GM12875 (cell line): ENCODE data around the gene SCNM1.

Experiments used
- H3K4me3 ChIP-seq: one replicate; pipeline ENCODE4 v1.5.1; 2011; ENCODE audit warnings: low read depth, low read length, control low read depth
- TF ChIP-seq, protein P1 (sequence below): IDR thresholded peaks from 2 replicates; pipeline ENCODE4 v1.5.1; 2011; ENCODE audit warnings: low read depth, mild to moderate bottlenecking, control low read depth, inconsistent platforms, low read length, moderate library complexity, borderline replicate concordance; ENCODE audit not compliant: insufficient read depth

The SCNM1 gene, protein sequence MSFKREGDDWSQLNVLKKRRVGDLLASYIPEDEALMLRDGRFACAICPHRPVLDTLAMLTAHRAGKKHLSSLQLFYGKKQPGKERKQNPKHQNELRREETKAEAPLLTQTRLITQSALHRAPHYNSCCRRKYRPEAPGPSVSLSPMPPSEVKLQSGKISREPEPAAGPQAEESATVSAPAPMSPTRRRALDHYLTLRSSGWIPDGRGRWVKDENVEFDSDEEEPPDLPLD

DNA sequence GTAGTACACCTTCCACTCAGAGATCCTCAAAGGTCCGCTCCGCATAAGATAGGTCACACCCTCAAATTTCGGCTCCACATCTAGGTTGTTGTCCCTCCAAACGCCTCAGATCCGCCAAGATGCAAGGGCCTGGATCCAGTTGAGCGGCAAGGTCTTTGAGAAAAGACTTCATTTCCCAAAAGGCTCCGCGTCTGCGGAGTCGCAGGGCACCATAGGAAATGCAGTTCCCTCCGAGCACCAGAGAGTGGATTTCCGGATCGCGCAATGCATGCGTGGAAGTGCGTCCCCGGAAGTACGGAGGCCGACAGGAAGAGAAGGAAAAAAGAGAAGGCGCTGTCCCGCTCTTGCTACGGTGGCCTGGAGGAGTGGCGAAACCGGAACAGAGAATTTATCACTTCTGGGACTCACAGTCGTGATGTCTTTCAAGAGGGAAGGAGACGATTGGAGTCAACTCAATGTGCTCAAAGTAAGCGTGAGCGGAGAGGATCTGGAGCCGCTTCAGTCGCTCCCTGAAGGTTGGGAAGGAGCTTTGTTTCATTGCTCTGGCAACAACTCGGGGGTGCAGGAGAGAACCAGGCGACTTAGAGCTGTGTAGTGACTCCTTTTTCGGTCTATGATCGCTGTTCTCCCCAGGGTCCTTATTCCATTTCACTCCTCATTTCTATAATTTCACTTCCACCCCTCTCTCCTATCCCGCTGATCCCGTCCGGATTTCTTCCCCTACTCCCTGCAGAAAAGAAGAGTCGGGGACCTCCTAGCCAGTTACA is at the start of gene SCNM1, which contains the start of gene LYSMD1:
Gene SCNM1, plus strand, starts transcription at position 407 of the 767 bp plus-strand sequence. Its CDS starts 9 bp downstream, at position 416.
Gene LYSMD1, minus strand, starts transcription at position 165 of the 767 bp plus-strand sequence. CDS start 644 bp downstream, outside the sequence.
- TF ChIP-seq, protein P1, sequence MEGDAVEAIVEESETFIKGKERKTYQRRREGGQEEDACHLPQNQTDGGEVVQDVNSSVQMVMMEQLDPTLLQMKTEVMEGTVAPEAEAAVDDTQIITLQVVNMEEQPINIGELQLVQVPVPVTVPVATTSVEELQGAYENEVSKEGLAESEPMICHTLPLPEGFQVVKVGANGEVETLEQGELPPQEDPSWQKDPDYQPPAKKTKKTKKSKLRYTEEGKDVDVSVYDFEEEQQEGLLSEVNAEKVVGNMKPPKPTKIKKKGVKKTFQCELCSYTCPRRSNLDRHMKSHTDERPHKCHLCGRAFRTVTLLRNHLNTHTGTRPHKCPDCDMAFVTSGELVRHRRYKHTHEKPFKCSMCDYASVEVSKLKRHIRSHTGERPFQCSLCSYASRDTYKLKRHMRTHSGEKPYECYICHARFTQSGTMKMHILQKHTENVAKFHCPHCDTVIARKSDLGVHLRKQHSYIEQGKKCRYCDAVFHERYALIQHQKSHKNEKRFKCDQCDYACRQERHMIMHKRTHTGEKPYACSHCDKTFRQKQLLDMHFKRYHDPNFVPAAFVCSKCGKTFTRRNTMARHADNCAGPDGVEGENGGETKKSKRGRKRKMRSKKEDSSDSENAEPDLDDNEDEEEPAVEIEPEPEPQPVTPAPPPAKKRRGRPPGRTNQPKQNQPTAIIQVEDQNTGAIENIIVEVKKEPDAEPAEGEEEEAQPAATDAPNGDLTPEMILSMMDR, result no peak

DNA sequence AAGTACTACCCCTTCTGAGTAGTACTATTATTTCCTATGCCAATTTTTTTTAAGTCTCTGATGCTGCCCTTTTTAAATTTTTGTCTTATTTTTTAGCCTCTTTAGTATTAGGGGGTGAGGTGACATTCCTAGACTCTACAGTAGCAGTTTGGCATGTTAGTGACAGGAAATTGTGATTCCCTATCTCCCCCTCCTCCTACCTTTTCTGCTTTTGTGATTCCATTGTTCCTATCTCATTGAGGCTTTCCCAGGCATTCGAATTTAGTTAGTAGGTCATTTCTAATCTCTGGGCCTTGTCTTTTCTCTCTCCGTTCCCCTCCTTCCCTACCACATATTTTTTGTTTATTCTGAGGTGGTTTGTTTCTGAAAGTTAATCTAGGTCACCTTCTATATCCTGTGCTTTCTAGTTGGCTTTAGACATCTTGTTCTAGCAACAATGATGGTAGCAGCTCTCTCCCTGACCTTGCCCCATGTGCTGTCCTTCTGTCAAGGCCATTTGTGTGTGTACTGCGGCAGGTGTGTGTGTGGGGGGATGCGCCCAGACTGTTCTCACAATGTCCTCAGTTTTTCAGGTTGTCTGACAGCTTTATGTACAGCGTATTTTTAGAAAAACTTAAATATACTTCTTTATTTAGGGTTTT is 41.1 kb upstream of the SCNM1 start:
- no peak overlapping the region for H3K4me3 ChIP-seq
- TF ChIP-seq, protein P1, result no peak

More for the DNA sequence above, at the start of gene SCNM1, which contains the start of gene LYSMD1:
- H3K4me3 ChIP-seq, result peak within 1 kb of the TSS; percentile 84

DNA sequence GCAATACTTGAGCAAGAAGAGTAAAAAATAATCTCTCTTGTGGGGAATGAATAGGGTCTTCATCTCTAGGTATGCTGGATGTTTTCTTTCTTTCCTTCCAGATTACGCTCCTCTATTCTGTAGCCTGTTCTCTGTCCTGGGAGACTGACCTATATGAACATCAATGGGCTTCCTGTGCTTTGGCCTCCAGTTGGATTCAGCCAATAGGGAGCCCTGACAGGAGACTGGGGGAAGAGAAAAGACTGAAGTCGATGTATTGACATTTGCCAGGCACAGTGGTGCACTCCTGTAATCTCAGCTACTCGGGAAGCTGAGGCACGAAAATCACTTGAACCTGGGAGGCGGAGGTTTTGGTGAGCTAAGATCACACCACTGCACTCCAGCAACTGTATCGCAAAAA is 37.1 kb upstream of the SCNM1 start:
- TF ChIP-seq, protein P1, result no peak
- no peak overlapping the region for H3K4me3 ChIP-seq

DNA sequence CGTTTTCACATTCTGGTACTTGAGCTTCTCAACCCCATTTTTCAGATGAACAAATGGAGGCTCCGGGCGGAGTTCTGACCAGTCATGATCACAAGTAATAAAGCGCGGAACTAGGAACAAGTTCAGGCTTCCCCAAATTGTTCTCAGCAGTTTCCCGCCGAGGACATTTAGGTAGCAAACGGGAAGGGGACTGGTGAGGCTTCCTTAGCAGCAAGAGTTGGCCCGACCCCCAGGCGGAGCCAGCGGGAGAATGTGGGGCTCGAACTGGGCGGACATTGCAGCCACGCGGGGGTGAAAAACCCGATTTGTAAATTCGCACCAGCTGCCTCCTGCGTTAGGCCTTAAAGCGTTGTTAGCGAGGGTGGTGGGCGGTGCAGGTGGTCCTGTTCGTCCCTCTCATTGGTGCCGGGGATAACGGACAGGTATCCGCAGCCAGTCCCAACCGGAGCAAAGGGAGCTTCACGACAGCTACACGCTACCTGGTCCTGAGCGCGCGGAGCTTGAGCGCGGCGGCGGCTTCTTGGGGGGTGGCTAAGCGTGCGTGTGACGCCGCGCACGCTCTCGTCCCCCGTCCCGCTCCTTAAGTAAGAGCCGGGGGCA is 34.9 kb upstream of the SCNM1 start:
- H3K4me3 ChIP-seq, result peak overlapping the region; percentile 6
- TF ChIP-seq, protein P1, result no peak

DNA sequence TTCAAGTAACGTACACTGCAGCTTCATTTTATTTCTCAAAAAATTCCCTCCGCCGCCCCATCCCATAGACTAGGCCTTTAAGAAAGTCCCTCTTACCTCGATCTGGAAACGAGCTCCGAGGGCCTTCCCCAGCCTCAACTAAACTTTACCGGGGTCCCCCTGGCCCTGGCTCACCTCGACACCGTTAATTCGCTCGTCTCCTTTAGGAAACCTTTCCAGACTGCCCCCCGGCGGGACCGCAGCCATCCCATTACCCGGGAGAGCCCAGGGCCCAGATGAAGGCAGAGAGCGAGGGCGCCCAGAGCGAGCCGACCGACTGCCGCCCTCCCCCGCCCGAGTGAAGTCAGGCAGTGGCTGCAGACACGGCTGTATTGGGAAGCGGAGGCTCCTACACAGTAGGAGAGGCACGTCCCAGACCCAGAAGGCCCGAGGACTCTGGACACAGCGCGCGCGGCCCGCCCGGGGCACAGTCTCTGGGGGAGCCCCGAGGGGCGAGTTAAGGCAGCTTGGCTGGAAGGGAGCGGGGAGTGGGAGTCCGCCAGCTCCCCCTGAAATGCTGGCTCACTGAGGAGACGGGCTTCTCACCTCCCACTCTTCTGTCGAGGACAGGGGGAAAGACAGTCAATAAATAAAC is 34.1 kb upstream of the SCNM1 start:
- TF ChIP-seq, protein P1, result no peak
- no peak overlapping the region for H3K4me3 ChIP-seq

DNA sequence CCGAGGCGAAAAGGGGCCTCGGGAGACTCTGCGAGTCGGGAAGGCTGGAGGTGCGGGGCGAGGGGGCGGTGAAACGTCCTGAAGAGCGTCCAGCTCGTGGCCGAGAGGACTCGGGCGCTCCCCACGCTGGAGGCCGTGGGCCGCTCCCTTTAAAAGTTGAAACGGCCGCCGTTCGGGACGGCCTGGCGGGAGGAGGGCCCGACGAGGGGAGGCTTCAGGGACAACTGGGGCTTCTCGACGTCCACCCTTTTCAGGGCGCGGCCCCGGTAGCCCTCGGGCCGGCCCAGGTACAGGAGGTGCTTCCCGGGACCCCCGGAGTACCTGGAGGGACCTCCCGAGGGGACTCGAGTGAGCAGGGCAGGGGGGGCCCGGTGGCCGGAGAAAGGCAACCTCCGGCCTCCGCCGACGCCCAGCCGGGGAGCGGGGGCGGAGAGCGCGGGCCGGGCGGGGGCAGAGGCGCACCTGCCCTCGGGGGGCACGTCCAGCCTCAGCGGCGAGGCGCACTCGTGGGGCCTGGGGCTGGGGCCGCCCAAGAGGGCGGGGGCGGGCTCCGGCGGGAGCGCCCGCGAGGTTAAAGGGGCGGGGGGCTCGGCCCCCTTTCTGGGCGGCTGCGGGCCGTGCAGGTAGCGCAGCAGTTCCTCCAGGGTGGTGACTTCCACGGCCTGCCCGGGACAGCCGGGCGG is 33.5 kb upstream of the SCNM1 start:
- TF ChIP-seq, protein P1, result no peak
- H3K4me3 ChIP-seq, result no peak overlapping the region
